GM12873 (cell line): Measurements from ENCODE around the gene CILP2.

Experiments
- TF ChIP-seq, protein P1 (sequence below): IDR thresholded peaks from 2 replicates; pipeline ENCODE4 v1.5.1; 2012; ENCODE audit warnings: low read depth, mild to moderate bottlenecking, moderate library complexity, low read length, control low read depth; ENCODE audit not compliant: insufficient read depth; ENCODE audit errors: missing control alignments

CILP2 gene

DNA sequence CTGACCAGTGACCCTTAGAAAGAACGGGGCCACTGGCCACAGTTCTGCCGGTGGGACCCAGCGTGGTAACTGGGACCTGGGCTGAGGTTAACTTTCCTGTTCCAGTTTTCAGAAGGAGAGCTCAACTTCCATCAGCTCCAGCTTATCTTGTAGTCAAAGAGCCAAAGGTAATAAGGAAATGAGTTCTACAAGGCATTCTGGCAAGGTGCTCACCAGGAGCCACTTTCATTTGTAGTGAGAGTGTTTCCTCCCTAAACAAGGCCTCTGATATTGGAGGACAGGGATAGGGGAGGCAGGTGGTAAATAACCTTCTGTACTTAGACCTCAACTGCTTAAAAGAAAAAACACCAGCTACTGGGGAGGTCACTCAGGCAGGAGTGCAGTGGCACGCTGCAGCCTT is 42.4 kb downstream of the CILP2 start:
- TF ChIP-seq, protein P1, sequence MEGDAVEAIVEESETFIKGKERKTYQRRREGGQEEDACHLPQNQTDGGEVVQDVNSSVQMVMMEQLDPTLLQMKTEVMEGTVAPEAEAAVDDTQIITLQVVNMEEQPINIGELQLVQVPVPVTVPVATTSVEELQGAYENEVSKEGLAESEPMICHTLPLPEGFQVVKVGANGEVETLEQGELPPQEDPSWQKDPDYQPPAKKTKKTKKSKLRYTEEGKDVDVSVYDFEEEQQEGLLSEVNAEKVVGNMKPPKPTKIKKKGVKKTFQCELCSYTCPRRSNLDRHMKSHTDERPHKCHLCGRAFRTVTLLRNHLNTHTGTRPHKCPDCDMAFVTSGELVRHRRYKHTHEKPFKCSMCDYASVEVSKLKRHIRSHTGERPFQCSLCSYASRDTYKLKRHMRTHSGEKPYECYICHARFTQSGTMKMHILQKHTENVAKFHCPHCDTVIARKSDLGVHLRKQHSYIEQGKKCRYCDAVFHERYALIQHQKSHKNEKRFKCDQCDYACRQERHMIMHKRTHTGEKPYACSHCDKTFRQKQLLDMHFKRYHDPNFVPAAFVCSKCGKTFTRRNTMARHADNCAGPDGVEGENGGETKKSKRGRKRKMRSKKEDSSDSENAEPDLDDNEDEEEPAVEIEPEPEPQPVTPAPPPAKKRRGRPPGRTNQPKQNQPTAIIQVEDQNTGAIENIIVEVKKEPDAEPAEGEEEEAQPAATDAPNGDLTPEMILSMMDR, result no peak

DNA sequence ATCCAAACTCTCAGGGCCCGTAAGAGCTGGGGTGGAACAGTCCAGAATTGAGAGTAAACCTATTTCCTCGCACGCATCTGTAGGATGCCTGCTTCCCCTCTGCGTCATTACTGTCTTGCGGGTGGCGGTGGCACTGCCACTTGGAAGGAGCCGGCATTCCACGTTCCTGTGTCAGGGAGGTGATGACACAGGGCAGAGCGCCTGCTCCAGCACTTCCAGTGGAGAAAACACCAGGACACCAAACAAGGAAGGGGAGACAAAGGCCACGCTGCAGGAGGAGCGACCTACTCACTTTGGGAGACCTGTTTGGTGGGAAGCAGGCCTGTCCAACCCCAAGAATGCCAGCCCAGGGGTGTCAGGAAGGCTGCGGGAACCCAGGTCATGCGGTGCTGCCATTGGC is 43.3 kb downstream of the CILP2 start:
- TF ChIP-seq, protein P1, result no peak

- TF ChIP-seq, protein P1, result no peak
These were observed 44.4 kb downstream of the CILP2 start for GRCh38 chr19:19582471-19582870.

GRCh38 chr19:19584356-19584755 is 46.3 kb downstream of the CILP2 start:
- TF ChIP-seq, protein P1, result no peak

DNA sequence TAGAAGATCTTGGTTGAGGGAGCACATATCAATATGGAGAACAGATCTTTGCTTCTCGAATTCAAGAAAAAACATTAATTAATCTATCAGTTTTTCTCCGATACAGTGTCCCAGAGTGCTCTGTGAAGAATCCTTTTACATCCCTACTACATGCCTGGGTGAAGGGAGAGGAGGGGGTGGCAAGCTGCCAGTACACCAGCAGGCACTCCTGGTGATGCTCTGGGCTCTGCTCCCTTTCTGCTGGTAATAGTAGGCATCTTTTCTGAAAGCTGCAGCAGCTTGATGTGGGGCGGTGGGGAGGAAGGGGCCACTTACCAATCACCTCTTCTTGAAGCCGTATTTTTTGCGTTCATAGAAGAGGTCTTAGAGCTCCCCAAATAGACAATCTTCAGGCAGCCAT is 49.7 kb downstream of the CILP2 start:
- TF ChIP-seq, protein P1, result no peak

GRCh38 chr19:19588546-19588945 is 50.5 kb downstream of the CILP2 start:
- TF ChIP-seq, protein P1, result no peak

DNA sequence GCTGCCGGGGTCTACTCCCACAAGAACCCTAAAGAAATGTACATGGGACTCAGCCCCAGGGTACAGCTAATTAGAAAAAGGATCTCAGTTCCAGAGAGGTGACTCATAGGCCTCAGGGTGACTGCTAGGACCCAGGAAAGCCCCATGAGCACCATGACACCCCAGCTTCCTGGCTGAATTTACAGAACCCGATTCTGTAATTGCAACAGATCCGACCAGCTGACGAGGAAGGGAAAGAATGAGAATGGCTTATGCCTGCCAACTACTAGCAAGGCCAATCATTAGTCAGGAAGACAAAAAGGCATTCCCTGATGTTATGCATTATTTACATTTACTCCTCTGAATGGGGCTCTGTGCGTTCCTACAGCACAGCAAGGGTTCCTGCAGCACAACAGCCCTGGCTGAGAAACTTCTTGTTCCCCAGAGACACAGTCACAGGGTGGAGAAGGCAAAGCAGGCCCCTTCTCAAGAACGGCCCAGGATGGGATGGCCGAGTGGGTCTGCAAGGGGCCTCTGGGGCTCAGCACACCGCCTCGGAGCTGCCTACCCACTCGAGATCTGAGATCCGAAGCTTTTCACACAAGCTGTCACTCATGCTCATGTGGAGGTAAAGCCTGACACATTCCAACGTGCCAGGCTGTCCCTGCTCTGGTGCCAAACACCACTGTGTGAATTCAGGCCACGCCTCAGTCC is 53.2 kb downstream of the CILP2 start:
- TF ChIP-seq, protein P1, result no peak
